Activated T-cell treated with anti-CD3 and anti-CD28 coated beads for 48 hours (primary cell): Measurements from ENCODE around the gene COLQ.

ENCODE experiments used
- DNase-seq: peaks from one replicate; pipeline ENCODE4 v3.0.0-alpha.2; 2020; ENCODE audit warnings: low read depth

COLQ gene

DNA sequence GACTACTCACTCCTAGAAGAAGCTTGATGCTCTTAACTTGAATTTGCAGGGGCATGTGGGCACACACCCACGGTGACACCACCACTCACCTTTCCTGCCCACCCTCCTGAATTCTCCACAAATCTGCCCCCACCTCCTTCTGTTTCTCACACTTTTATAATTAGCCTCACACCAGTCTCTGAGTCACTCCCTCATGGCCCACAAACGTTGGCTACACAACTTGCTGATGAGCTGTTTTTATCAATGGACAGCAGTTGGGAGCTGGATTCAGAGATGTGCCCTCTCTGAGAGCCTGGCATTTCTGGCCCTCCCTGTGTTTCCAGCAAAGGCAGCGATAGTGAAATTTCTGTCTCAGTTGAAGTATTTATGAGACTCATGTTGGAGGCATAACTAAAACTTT, 1.3 kb downstream of the COLQ start:
- DNase-seq: peak; percentile 6

- no peak for DNase-seq
Observed at GRCh38 chr3:15519096-15519495, 2.4 kb downstream of the COLQ start.

- DNase-seq: no peak
Observed at GRCh38 chr3:15514663-15515340, 6.7 kb downstream of the COLQ start.

DNA sequence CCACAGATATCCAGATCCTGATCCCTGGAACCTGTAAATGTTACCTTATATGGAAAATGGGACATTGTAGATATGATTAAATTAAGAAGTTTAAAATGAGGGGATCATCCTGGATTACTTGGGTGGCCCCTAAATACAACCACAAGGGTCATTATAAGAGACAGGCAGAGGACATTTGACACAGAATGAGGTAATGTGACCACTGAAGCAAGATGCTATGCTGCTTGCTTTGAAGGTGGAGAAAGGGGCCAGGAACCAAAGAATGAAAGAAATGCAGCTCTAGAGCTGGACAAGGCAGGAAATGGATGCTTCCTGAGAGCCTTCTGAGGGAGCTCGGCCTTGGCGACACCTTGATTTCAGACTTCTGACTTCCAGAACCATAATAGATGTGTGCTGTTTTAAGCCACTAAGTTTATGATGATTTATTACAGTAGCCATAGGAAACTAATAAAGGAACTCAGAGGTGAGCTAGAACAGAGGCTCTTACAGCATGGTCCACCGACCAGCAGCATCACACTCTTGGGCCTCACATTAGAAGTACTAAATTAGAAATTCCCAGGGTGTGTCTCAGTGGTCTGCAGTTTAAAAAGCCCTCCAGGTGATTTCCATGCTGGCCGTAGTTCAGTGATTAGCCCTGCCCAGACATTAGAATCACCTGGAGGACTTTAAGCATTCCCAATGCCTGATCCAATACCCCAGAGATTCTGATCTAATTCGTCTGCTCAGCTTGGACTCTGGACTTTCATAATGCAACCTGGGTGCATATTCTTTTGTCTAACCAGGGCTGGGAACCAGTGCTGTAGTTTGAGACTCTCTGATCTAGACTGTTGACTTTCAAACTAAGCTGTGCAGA, 7.5 kb downstream of the COLQ start:
- DNase-seq: no peak

DNA sequence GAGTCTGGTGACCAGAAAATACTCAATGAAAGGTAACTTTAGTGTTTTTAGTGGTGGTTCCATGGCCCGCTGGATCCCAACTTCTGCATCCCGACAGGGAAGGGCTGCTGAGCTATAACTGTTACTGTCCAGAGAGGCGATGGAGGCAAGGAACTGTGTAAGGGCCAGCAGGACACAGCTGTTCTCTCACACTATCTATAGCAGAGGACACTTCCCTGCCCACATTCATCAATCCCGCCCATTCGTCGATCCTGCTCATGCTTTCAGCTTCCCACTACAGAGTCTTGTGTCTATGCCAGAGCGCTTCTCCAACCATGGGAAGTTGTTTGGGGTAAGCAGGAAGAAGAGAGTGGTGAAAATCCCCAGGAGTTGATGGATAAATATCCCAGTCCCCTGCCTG, 8.4 kb downstream of the COLQ start:
- no peak for DNase-seq

- DNase-seq: no peak
Observed at GRCh38 chr3:15512166-15512565, 9.3 kb downstream of the COLQ start.

DNA sequence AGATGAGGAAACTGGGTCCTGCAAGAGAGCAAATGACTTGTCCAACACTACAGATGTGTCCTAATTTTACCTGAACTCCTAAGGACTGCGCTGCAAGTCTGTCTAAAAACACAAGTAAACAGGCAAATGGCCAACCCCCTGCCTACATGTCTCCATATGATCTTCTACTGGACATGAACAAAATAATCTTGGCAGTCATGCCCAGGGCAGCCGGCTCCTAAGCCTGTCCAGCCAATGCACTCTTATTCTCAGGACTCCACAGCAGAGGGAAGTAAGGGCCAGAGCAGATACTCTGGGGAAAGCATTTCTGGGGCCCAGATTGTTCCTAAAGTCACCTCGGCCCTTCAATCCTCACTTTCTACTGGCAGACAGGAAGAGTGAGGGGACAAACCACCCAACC, 10.3 kb downstream of the COLQ start:
- no peak for DNase-seq

GRCh38 chr3:15510493-15510892, 11.0 kb downstream of the COLQ start:
- no peak for DNase-seq

DNA sequence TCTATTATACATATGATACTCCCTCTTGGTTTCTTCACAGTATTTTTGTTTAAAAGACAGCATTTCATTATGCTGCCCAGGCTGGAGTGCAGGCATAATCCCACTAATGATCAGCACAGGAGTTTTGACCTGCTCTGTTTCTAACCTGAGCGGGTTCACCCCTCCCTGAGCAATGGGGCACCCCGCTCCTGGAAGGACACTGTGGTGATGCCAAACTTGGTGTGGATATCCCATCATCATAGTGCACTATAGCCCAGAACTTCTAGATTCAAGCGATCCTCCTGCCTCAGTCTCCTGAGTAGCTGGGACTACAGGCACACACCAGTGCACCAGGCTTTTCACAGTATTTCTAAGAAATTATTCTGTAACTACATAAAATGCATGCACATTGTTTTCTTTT, 14.9 kb downstream of the COLQ start:
- no peak for DNase-seq

DNA sequence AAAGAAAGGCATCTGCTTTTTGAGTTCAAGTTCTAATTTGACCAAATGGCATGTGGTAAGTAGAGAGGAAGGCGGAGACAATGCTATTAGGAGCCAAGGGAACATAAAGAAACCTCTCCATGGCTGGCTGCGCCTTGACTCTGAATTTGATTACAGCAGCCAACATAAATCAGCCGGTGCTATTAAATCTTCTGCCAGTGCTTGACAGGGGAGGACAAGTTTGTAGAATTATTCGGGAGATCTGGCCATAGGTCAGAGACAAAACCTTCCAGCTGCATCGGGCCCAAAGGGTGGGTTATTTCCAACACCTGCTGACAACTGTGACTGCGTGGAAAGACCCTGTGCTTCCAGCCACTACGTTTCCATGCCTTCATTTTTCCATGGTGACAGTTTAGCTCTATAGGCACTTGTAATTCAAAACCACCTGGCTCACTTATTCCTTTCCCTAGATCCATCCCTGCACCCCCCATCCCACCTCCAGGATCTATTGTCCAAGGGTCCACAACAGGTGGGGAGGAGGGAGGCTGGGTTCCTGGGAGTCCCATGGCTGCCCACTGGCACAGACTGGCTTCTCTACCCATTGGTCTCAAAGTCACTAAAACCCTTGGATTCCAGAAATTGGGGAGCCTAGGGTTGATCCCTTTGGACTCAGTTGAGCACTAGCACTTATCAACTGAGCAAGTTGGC, 15.9 kb downstream of the COLQ start:
- no peak for DNase-seq

- no peak for DNase-seq
Observed at GRCh38 chr3:15502616-15503015, 18.9 kb downstream of the COLQ start.

- DNase-seq: no peak
Observed at GRCh38 chr3:15501126-15501525, 20.4 kb downstream of the COLQ start.

GRCh38 chr3:15500107-15500724, 21.3 kb downstream of the COLQ start:
- DNase-seq: no peak

DNA sequence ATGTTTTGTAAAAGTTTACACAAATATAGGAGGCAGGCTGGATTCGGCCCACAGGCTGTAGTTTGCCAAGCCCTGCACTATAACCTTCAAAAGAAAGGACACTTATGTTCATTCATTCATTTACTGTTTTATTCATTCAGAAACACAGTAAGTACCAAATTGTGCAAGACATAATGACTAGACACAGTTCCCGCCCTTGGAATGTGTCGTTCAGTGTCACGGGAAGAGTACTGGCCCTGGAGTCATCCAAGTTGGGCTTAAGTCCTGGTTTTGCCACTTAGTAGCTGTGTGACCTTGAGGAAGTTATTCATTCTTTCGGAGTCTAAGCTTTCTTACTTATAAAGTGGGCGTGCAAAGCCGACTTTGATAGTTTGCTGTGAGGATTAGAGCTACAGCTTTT, 22.0 kb downstream of the COLQ start:
- no peak for DNase-seq

DNA sequence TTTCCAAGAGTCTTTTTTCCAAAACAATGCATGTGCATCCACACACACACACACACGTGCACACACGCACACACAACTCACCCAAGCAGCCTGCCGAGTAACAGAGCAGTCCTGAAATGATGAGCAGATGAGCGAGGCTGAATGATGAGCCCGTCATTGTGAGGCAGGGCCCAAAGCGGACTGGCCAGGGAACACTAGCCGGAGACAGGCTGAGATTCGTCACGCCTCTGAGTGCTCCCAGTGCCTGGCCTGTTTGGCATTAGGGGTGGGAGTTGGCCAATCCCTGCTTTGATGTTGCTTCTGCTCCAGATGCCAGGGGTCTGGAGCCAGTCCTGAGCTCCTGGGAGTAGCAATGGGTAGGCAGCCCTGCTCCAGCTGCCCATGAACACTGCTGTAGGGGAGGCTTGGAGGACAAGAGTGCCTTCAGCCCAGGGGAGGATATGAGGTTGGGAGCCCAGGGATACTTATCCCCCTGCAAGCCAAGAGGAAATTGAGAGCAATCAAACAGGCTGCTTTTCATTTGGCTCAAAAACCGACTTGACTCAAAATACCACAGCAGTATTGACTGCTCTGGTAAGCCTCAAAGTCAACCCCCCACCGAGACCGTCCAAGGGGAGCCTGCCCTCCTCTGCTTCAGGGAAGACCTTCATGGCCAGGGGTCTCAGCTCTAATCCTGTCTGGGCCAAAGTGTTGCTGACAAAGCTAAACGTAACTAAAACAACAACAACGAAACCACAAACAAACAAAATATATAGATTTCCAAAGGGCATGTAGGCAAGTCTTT, 22.9 kb downstream of the COLQ start:
- DNase-seq: no peak

GRCh38 chr3:15497964-15498363, 23.5 kb downstream of the COLQ start:
- DNase-seq: no peak

DNA sequence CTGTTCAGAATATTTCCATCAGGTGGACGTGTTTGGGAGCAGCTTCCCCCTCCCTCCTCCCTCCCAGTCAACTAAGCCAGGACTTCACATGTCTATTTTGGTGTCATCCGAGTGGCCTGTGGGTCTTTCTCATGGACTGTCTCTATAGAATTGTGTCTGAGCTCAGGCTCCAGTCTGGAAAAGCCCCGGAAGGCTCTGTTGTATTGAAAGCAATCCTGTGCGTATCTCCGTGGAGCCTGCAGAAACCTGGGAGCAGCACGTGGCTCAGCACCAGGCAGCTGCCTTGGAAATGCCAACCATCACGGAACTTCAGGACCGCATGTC, 25.2 kb downstream of the COLQ start:
- no peak for DNase-seq

DNA sequence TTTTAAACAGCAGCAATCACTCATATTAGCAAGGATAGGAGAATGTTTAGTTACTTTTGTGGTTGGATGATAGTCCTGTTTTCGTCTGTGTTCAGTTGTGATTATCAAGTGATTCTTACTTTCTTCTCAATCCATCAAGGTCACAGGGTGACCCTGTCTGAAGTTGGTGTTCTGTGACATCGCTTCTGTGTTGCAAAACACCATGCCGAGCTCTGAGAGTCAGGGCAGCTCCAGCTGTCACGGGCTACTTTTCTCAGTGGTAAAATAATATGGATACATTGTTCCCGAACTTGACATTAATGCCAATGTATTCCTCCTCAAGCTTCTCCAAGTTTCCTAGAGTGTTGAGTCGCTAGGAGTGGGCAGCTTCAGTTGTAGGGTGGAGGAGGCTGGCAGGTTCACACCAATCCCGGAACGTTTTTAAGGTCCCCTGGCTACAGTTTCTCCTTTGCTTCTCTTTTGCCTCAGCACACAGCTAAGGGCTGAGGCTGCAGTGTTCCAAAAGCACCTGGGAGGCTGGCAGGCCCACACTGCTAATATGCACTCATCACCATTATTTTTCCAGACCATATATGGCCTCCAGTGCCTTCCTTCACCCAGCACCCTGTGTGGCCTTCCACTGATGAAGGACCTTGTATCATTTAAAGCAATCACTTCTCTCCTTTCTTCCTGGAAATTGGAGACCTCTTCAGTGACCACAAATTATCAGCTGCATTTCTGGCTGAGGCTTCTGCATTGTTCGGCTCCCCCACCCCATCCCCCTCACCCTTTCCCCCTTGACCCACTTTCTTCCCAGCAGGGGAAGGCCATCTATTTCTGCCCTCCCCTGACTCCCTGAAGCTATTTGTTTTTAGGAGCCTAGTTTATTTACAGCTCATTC, 25.8 kb downstream of the COLQ start:
- DNase-seq: no peak

- DNase-seq: no peak
Observed at GRCh38 chr3:15493436-15493835, 28.1 kb downstream of the COLQ start.

DNA sequence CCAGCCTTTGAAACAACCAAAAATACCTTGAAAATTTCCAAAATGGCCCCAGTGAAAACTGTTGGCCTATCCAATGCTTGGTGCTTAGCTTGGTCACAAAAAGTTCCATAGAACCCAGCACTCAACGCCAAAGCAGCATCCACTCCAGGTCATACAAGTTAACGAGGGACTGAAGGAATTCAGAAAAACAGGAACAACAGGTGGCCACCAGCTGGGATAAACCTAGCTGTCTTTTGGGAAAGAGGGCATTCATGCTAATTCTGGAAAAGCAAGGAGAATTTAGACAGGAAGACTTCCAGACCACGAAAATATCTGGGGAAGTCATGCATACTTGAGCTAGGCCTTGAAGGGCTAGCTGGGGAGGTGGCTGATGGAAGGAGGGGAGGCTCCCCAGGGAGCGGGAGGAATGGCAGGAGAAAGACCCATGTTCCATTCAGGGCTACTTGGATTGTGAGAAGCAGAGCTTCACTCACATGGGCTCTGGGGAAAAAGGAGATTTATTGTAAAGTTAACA, 28.6 kb downstream of the COLQ start:
- no peak for DNase-seq

- DNase-seq: no peak
Observed at GRCh38 chr3:15491143-15491542, 30.4 kb downstream of the COLQ start.
